Islet precursor cell (in vitro differentiated cells): ENCODE data around the gene CYB5B.

Experiments used
- DNase-seq: peaks from one replicate; pipeline ENCODE4 v3.0.0-alpha.2; 2018

The CYB5B gene

GRCh38 chr16:69424053-69424934 lies at the start of gene CYB5B:
Gene CYB5B, plus strand, starts transcription at chr16:69424619. Its CDS starts 65 bp downstream, at chr16:69424684.
- peak; percentile 99 for DNase-seq

- no peak for DNase-seq
These were observed 47.9 kb upstream of the CYB5B start for GRCh38 chr16:69376393-69377059.

- no peak for DNase-seq
These were observed 46.4 kb upstream of the CYB5B start for GRCh38 chr16:69378036-69378435.

GRCh38 chr16:69378760-69379159 lies 45.7 kb upstream of the CYB5B start:
- no peak for DNase-seq

GRCh38 chr16:69381231-69381630 lies 43.2 kb upstream of the CYB5B start:
- DNase-seq = no peak

- DNase-seq = no peak
These were observed 42.0 kb upstream of the CYB5B start for GRCh38 chr16:69382421-69382820.

- no peak for DNase-seq
These were observed 39.4 kb upstream of the CYB5B start for GRCh38 chr16:69384974-69385373.

GRCh38 chr16:69386596-69386995 lies 37.8 kb upstream of the CYB5B start:
- DNase-seq = peak; percentile 21

- DNase-seq = peak; percentile 38
These were observed 30.2 kb upstream of the CYB5B start for GRCh38 chr16:69393898-69394849.

- no peak for DNase-seq
These were observed 28.6 kb upstream of the CYB5B start for GRCh38 chr16:69395859-69396186.

GRCh38 chr16:69396187-69397061 lies 28.0 kb upstream of the CYB5B start:
- DNase-seq = peak; percentile 72

- peak; percentile 84 for DNase-seq
These were observed 26.4 kb upstream of the CYB5B start for GRCh38 chr16:69397821-69398521.

- no peak for DNase-seq
These were observed 25.1 kb upstream of the CYB5B start for GRCh38 chr16:69399361-69399760.

GRCh38 chr16:69402439-69402838 lies 22.0 kb upstream of the CYB5B start:
- DNase-seq = no peak

- DNase-seq = peak; percentile 85
These were observed 20.1 kb upstream of the CYB5B start for GRCh38 chr16:69404275-69404805.

- DNase-seq = no peak
These were observed 19.1 kb upstream of the CYB5B start for GRCh38 chr16:69405326-69405725.

- DNase-seq = no peak
These were observed 18.7 kb upstream of the CYB5B start for GRCh38 chr16:69405757-69406156.

GRCh38 chr16:69406780-69407331 lies 17.6 kb upstream of the CYB5B start:
- DNase-seq = no peak

GRCh38 chr16:69407702-69408323 lies 16.6 kb upstream of the CYB5B start:
- no peak for DNase-seq

- DNase-seq = no peak
These were observed 15.9 kb upstream of the CYB5B start for GRCh38 chr16:69408475-69408874.
